Measurements from ENCODE around the gene ICAM1.
A peak's percentile ranks its signal among the peaks of the same experiment; 100 is the strongest.

ICAM1 gene

DNA sequence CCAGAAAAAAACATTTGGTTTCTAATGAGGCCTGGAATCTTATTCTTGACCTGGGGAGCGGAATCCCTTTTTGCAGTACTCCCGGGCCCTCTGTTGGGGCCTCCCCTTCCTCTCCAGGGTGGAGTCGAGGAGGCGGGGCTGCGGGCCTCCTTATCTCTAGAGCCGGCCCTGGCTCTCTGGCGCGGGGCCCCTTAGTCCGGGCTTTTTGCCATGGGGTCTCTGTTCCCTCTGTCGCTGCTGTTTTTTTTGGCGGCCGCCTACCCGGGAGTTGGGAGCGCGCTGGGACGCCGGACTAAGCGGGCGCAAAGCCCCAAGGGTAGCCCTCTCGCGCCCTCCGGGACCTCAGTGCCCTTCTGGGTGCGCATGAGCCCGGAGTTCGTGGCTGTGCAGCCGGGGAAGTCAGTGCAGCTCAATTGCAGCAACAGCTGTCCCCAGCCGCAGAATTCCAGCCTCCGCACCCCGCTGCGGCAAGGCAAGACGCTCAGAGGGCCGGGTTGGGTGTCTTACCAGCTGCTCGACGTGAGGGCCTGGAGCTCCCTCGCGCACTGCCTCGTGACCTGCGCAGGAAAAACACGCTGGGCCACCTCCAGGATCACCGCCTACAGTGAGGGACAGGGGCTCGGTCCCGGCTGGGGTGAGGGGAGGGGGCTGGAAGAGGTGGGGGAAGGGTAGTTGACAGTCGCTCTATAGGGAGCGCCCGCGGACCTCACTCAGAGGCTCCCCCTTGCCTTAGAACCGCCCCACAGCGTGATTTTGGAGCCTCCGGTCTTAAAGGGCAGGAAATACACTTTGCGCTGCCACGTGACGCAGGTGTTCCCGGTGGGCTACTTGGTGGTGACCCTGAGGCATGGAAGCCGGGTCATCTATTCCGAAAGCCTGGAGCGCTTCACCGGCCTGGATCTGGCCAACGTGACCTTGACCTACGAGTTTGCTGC, 16.1 kb downstream of the ICAM1 start, which contains the start of gene ICAM4:
TSS of gene ICAM4 (plus strand) at position 153 of the 935 bp plus-strand sequence. CDS start at position 211, 58 bp downstream.
- Histone ChIP-seq H3K36me3 (ENCODE audit: control insufficient read depth, insufficient read depth, low read length) (peaks cover 29% of the 10 kb centered on the region), H3K4me1 (ENCODE audit: control insufficient read depth, insufficient read depth, low read length, poor library complexity, severe bottlenecking) (peaks cover 57% of the 10 kb centered on the region), H3K9me3 (ENCODE audit: control insufficient read depth, low read length) (no peaks in the 10 kb centered on the region), H3K27me3 (replicated peaks; ENCODE audit: control insufficient read depth, insufficient read depth, low read length, poor library complexity, severe bottlenecking) (peaks cover 42% of the 10 kb centered on the region), H3K4me3 (ENCODE audit: insufficient read depth, low read depth, low read length, poor library complexity, severe bottlenecking) (peak within 1 kb of the TSS; percentile 42), H3K27ac (ENCODE audit: insufficient read depth, low read length, poor library complexity, severe bottlenecking) (no peak within 1 kb of the TSS)
- DNase-seq, result no peak

DNA sequence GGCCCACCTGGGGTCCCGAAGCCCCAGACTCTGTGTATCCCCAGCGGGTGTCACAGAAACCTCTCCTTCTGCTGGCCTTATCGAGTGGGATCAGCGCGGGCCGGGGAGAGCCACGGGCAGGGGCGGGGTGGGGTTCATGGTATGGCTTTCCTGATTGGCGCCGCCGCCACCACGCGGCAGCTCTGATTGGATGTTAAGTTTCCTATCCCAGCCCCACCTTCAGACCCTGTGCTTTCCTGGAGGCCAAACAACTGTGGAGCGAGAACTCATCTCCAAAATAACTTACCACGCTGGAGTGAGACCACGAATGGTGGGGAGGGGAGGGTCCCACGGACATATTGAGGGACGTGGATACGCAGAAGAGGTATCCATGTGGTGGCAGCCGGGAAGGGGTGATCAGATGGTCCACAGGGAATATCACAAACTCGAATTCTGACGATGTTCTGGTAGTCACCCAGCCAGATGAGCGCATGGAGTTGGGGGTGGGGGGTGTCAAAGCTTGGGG, 17.8 kb downstream of the ICAM1 start:
- H3K27ac ChIP-seq (ENCODE audit: insufficient read depth, low read length, poor library complexity, severe bottlenecking), result no peak overlapping the region
- H3K27me3 ChIP-seq (replicated peaks; ENCODE audit: control insufficient read depth, insufficient read depth, low read length, poor library complexity, severe bottlenecking), result peaks cover 58% of the 10 kb centered on the region
- H3K4me3 ChIP-seq (ENCODE audit: insufficient read depth, low read depth, low read length, poor library complexity, severe bottlenecking), result peak overlapping the region; percentile 27
- no peak for DNase-seq
- H3K36me3 ChIP-seq (ENCODE audit: control insufficient read depth, insufficient read depth, low read length), result peaks cover 21% of the 10 kb centered on the region
- H3K4me1 ChIP-seq (ENCODE audit: control insufficient read depth, insufficient read depth, low read length, poor library complexity, severe bottlenecking), result peaks cover 69% of the 10 kb centered on the region
- no peaks in the 10 kb centered on the region for H3K9me3 ChIP-seq (ENCODE audit: control insufficient read depth, low read length)

DNA sequence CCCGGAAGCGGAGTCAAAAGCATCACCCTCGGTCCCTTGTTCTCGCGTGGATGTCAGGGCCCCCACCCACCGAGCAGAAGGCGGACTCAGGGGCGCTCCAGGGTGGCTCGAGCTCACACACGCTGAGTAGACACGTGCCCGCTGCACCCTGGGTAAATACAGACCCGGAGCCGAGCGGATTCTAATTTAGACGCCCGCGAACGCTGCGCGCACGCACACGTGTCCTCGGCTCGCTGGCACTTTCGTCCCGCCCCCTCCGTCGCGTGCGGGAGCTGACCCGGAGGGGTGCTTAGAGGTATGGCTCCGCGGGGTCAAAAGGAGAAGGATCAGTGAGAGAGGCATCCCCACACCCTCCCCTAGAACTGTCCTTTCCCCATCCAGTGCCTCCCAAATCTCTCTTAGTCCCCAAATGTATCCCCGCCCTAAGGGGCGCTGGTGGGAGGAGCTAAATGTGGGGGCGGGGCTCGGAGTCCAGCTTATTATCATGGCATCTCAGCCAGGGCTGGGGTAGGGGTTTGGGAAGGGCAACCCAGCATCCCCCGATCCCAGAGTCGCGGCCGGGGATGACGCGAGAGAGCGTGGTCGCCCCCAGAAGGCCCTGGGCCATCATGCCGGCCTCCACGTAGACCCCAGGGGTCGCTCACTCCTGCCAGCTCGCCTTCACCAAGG, 18.4 kb downstream of the ICAM1 start:
- peak in 2 of 3 donors; percentile 37 to 47 for DNase-seq
- Histone ChIP-seq H3K4me1 (ENCODE audit: control insufficient read depth, insufficient read depth, low read length, poor library complexity, severe bottlenecking) (peaks cover 69% of the 10 kb centered on the region), H3K27ac (ENCODE audit: insufficient read depth, low read length, poor library complexity, severe bottlenecking) (no peak overlapping the region), H3K36me3 (ENCODE audit: control insufficient read depth, insufficient read depth, low read length) (peaks cover 16% of the 10 kb centered on the region), H3K9me3 (ENCODE audit: control insufficient read depth, low read length) (no peaks in the 10 kb centered on the region), H3K27me3 (replicated peaks; ENCODE audit: control insufficient read depth, insufficient read depth, low read length, poor library complexity, severe bottlenecking) (peaks cover 64% of the 10 kb centered on the region), H3K4me3 (ENCODE audit: insufficient read depth, low read depth, low read length, poor library complexity, severe bottlenecking) (peak overlapping the region; percentile 54)

DNA sequence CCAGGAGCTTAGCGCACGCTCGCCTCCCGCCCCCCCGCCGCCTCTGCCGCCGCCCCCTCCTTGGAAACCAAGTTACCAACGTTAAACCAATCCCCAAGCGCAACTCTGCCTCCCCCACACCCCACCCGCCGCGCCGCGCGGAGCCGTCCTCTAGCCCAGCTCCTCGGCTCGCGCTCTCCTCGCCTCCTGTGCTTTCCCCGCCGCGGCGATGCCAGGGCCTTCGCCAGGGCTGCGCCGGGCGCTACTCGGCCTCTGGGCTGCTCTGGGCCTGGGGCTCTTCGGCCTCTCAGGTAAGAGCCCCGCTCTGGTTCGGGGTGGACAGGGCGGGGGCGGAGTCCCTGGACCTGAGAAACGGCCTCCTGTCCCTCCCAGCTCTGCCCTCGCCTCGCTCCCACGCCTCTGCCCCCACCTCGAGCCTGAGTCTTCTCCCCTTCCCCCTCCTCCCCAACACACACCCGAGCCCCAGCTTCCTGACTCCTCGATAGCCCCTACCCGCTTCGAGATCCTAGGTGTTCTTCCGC, 19.0 kb downstream of the ICAM1 start, which contains the start of gene ICAM5:
TSS of gene ICAM5 (plus strand) at position 117 of the 521 bp plus-strand sequence. CDS start at position 209, 92 bp downstream.
- Histone ChIP-seq H3K4me3 (ENCODE audit: insufficient read depth, low read depth, low read length, poor library complexity, severe bottlenecking) (peak within 1 kb of the TSS; percentile 54), H3K27ac (ENCODE audit: insufficient read depth, low read length, poor library complexity, severe bottlenecking) (no peak within 1 kb of the TSS), H3K4me1 (ENCODE audit: control insufficient read depth, insufficient read depth, low read length, poor library complexity, severe bottlenecking) (peaks cover 69% of the 10 kb centered on the region), H3K36me3 (ENCODE audit: control insufficient read depth, insufficient read depth, low read length) (peaks cover 10% of the 10 kb centered on the region), H3K27me3 (replicated peaks; ENCODE audit: control insufficient read depth, insufficient read depth, low read length, poor library complexity, severe bottlenecking) (peaks cover 70% of the 10 kb centered on the region), H3K9me3 (ENCODE audit: control insufficient read depth, low read length) (no peaks in the 10 kb centered on the region)
- DNase-seq, result no peak

DNA sequence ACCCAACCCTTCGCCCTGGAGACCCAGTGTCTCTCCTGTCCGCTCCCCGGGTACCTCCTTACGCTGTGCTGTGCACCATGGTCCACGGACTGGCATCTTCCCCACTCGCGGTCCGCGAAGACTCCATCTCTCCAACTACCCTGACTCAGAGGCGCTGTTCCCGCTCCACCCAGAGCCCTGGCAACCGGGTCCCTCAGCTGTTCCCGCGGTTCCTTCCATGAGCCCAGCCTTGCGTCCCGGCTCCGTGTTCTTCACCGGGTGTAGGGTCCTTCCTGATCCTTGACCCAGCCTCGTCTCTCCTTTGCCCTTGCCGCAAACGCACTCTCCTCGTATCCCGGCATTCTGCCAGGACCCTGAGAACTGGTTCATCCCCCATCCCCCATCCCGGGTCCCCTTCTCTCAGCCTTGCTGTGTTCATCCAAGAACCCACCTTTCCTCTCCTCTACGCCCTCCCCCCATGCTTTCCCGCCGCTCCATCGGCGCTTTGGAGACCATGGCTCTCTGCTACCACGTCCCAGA, 19.5 kb downstream of the ICAM1 start:
- H3K4me3 ChIP-seq (ENCODE audit: insufficient read depth, low read depth, low read length, poor library complexity, severe bottlenecking), result peak overlapping the region; percentile 54
- no peak for DNase-seq
- no peaks in the 10 kb centered on the region for H3K9me3 ChIP-seq (ENCODE audit: control insufficient read depth, low read length)
- peaks cover 4% of the 10 kb centered on the region for H3K36me3 ChIP-seq (ENCODE audit: control insufficient read depth, insufficient read depth, low read length)
- peaks cover 75% of the 10 kb centered on the region for H3K27me3 ChIP-seq (replicated peaks; ENCODE audit: control insufficient read depth, insufficient read depth, low read length, poor library complexity, severe bottlenecking)
- no peak overlapping the region for H3K27ac ChIP-seq (ENCODE audit: insufficient read depth, low read length, poor library complexity, severe bottlenecking)
- H3K4me1 ChIP-seq (ENCODE audit: control insufficient read depth, insufficient read depth, low read length, poor library complexity, severe bottlenecking), result peaks cover 74% of the 10 kb centered on the region

DNA sequence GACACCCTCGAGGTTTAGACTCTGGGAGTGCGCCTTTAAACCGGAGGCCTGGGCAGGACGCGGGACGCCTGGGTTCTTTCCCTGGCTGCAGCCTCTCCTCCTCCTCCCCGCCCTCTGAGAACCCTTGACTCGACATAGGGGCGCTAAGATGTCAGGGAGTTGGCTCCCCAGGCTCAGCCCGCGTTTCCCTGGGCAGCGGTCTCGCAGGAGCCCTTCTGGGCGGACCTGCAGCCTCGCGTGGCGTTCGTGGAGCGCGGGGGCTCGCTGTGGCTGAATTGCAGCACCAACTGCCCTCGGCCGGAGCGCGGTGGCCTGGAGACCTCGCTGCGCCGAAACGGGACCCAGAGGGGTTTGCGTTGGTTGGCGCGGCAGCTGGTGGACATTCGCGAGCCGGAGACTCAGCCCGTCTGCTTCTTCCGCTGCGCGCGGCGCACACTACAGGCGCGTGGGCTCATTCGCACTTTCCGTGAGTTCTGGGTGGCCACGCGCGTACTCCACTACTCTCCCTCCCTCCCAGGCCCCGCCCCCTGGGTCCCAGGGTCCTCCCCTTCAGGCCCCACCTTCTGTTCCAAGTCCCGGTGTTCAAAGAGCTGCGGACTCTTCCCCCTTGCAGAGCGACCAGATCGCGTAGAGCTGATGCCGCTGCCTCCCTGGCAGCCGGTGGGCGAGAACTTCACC, 20.1 kb downstream of the ICAM1 start:
- Histone ChIP-seq H3K9me3 (ENCODE audit: control insufficient read depth, low read length) (no peaks in the 10 kb centered on the region), H3K27me3 (replicated peaks; ENCODE audit: control insufficient read depth, insufficient read depth, low read length, poor library complexity, severe bottlenecking) (peaks cover 78% of the 10 kb centered on the region), H3K27ac (ENCODE audit: insufficient read depth, low read length, poor library complexity, severe bottlenecking) (no peak overlapping the region), H3K36me3 (ENCODE audit: control insufficient read depth, insufficient read depth, low read length) (no peaks in the 10 kb centered on the region), H3K4me3 (ENCODE audit: insufficient read depth, low read depth, low read length, poor library complexity, severe bottlenecking) (peak overlapping the region; percentile 54), H3K4me1 (ENCODE audit: control insufficient read depth, insufficient read depth, low read length, poor library complexity, severe bottlenecking) (peaks cover 80% of the 10 kb centered on the region)
- DNase-seq, result peak in 2 of 3 donors; percentile 33 to 43

DNA sequence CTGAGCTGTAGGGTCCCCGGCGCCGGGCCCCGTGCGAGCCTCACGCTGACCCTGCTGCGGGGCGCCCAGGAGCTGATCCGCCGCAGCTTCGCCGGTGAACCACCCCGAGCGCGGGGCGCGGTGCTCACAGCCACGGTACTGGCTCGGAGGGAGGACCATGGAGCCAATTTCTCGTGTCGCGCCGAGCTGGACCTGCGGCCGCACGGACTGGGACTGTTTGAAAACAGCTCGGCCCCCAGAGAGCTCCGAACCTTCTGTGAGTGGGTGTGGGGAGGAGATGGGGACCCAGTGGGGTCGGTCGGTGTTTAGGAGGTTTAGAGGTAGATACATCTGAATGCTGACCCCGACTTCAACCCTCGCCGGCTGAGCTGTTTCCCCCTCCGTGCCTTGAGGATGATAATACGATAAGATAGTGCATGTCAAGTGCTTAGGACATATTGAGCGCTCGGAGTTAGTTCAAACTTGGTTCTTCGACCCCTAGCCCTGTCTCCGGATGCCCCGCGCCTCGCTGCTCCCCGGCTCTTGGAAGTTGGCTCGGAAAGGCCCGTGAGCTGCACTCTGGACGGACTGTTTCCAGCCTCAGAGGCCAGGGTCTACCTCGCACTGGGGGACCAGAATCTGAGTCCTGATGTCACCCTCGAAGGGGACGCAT, 20.8 kb downstream of the ICAM1 start:
- Histone ChIP-seq H3K9me3 (ENCODE audit: control insufficient read depth, low read length) (no peaks in the 10 kb centered on the region), H3K4me1 (ENCODE audit: control insufficient read depth, insufficient read depth, low read length, poor library complexity, severe bottlenecking) (peaks cover 80% of the 10 kb centered on the region), H3K27ac (ENCODE audit: insufficient read depth, low read length, poor library complexity, severe bottlenecking) (no peak overlapping the region), H3K36me3 (ENCODE audit: control insufficient read depth, insufficient read depth, low read length) (no peaks in the 10 kb centered on the region), H3K27me3 (replicated peaks; ENCODE audit: control insufficient read depth, insufficient read depth, low read length, poor library complexity, severe bottlenecking) (peaks cover 78% of the 10 kb centered on the region), H3K4me3 (ENCODE audit: insufficient read depth, low read depth, low read length, poor library complexity, severe bottlenecking) (peak overlapping the region; percentile 54)
- DNase-seq, result no peak

DNA sequence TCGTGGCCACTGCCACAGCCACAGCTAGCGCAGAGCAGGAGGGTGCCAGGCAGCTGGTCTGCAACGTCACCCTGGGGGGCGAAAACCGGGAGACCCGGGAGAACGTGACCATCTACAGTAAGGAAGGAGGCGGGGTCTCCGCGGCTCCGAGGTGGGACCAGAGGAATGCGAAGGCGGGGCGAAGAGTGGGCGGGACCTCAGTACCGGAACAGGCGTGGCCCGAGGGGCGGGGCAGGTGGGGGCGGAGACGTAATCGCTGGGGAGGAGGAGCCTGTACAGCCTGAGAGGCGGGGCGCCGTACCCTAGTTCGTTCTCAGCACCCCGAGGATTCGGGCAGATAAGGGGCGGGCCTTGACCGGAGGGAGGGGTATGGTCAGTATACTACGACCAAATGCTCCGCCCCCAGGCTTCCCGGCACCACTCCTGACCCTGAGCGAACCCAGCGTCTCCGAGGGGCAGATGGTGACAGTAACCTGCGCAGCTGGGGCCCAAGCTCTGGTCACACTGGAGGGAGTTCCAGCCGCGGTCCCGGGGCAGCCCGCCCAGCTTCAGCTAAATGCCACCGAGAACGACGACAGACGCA, 21.4 kb downstream of the ICAM1 start:
- H3K27me3 ChIP-seq (replicated peaks; ENCODE audit: control insufficient read depth, insufficient read depth, low read length, poor library complexity, severe bottlenecking), result peaks cover 78% of the 10 kb centered on the region
- H3K27ac ChIP-seq (ENCODE audit: insufficient read depth, low read length, poor library complexity, severe bottlenecking), result no peak overlapping the region
- H3K4me3 ChIP-seq (ENCODE audit: insufficient read depth, low read depth, low read length, poor library complexity, severe bottlenecking), result peak overlapping the region; percentile 54
- no peaks in the 10 kb centered on the region for H3K36me3 ChIP-seq (ENCODE audit: control insufficient read depth, insufficient read depth, low read length)
- peaks cover 74% of the 10 kb centered on the region for H3K4me1 ChIP-seq (ENCODE audit: control insufficient read depth, insufficient read depth, low read length, poor library complexity, severe bottlenecking)
- H3K9me3 ChIP-seq (ENCODE audit: control insufficient read depth, low read length), result no peaks in the 10 kb centered on the region
- DNase-seq, result peak in 2 of 3 donors; percentile 59 to 61

All from effector memory CD4-positive, alpha-beta T cell (primary cell).